Suprapubic skin (tissue), 4 donors: ENCODE measurements around the gene KIF3C.

Experiments
- EP300 ChIP-seq: sonication (generic); formaldehyde crosslinking; IDR thresholded peaks from one replicate; pipeline ENCODE4 v1.6.1; 2017; ENCODE audit warnings: antibody characterized with exemption
- POLR2A ChIP-seq, 2 donors: fragments of 450-650 bp; IDR thresholded peaks; one replicate each; pipeline ENCODE4 v1.6.1; 2017; ENCODE audit warnings: antibody characterized with exemption in 2 of 2, mild to moderate bottlenecking in 2 of 2, moderate library complexity in 2 of 2
- POLR2AphosphoS5 ChIP-seq, 3 donors: sonication (generic); formaldehyde crosslinking; IDR thresholded peaks; one replicate each; pipeline ENCODE4 v1.6.1; 2017; ENCODE audit warnings: antibody characterized with exemption in 3 of 3
- TF ChIP-seq, protein P1 (sequence below), 2 donors: fragments of 200-600 bp in 1 of 2; fragments of 450-650 bp in 1 of 2; sonication (generic) in 1 of 2; IDR thresholded peaks; one replicate each; pipeline ENCODE4 v1.5.1; 2016 to 2019; ENCODE audit warnings: antibody characterized with exemption in 2 of 2, mild to moderate bottlenecking in 1 of 2, moderate library complexity in 1 of 2

DNA sequence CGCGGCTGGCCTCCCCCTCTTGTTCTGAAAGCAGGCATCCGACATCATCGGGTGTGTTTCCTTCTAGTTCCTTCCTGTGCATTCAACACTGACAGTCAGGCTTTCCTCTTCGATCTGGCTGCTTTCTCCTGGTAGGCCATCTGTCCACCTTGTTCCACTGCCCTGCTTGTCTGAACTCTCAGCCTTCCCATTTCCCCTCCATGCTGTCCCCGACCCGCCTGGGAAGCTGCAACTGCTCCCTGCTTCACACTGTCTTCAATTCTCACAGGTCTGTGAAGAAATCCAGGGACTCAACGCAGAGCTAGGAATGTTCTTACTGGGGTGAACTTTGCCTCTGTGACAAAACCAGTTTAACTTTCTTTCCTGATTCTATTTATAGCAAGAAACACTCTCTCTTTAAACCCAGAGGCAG is 43.0 kb downstream of the KIF3C start:
- TF ChIP-seq, protein P1, sequence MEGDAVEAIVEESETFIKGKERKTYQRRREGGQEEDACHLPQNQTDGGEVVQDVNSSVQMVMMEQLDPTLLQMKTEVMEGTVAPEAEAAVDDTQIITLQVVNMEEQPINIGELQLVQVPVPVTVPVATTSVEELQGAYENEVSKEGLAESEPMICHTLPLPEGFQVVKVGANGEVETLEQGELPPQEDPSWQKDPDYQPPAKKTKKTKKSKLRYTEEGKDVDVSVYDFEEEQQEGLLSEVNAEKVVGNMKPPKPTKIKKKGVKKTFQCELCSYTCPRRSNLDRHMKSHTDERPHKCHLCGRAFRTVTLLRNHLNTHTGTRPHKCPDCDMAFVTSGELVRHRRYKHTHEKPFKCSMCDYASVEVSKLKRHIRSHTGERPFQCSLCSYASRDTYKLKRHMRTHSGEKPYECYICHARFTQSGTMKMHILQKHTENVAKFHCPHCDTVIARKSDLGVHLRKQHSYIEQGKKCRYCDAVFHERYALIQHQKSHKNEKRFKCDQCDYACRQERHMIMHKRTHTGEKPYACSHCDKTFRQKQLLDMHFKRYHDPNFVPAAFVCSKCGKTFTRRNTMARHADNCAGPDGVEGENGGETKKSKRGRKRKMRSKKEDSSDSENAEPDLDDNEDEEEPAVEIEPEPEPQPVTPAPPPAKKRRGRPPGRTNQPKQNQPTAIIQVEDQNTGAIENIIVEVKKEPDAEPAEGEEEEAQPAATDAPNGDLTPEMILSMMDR (IDR thresholded peaks at IDR 0.05), result no peak
- TF ChIP-seq EP300 (no peak), POLR2A (IDR thresholded peaks at IDR 0.05) (no peak), POLR2AphosphoS5 (IDR thresholded peaks at IDR 0.05) (no peak)
